GM19240 (cell line): Measurements from ENCODE around the gene YWHAE.
"Not testable (repeated sequence)": the region's sequence is repeated elsewhere in the genome, so short reads cannot be mapped to it uniquely, and the experiment has no call there.

Experiments used
- DNase-seq: peaks from one replicate; pipeline ENCODE4 v3.0.0; 2011; ENCODE audit warnings: low spot score; ENCODE audit not compliant: insufficient read length

YWHAE gene

GRCh38 chr17:1412185-1413110, 12.4 kb upstream of the YWHAE start:
- DNase-seq = no peak

- DNase-seq = no peak
These were observed 2.2 kb upstream of the YWHAE start for GRCh38 chr17:1402262-1402586.

GRCh38 chr17:1398931-1399678, 917 bp downstream of the YWHAE start:
- peak; percentile 49 for DNase-seq

GRCh38 chr17:1398028-1398427, 2.0 kb downstream of the YWHAE start:
- no peak for DNase-seq

DNA sequence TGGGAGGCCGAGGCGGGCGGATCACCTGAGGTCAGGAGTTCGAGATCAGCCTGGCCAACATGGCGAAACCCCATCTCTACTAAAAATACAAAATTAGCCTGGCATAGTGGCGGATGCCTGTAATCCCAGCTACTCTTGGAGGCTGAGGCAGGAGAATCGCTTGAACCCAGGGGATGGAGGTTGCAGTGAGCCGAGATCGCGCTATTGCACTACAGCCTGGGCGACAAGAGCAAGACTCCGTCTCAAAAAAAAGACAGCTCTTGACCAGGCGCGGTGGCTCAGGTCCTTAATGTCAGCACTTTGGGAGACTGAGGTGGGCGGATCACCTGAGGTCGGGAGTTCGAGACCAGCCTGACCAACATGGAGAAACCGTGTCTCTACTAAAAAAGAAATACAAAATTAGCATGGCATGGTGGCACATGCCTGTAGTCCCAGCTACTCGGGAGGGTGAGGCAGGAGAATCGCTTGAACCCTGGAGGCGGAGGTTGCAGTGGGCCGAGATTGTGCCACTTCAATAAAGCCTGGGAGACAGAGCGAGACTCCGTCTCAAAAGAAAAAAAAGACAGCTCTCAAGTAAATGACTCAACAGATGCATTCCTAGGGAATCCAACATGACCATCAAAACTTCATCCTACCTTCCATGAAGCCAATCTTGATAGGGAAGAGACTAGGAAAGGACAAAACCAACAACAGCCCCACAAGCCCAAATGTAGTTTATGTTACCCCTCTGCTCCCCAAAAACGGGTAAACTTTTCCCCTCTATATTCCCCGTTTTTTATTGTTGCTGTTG, 4.0 kb downstream of the YWHAE start:
- not testable (repeated sequence) for DNase-seq

DNA sequence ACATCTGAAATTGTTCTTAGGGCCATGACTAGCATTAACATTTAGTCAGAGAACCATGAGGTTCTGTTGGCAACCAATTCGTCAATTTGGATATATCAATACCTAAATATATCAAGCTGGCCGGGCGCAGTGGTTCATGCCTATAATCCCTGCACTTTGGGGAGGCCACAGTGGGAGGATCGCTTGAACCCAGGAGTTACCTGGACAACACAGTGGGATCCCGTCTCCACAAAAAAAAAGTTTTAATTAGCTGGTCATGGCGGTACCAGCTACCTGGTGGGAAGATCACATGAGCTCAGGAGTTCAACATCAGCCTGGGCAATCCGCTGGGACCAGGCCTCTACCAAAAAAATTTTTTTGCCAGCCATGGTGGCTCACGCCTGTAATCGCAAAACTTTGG, 8.4 kb downstream of the YWHAE start:
- DNase-seq = no peak

GRCh38 chr17:1390432-1391367, 9.3 kb downstream of the YWHAE start:
- no peak for DNase-seq

DNA sequence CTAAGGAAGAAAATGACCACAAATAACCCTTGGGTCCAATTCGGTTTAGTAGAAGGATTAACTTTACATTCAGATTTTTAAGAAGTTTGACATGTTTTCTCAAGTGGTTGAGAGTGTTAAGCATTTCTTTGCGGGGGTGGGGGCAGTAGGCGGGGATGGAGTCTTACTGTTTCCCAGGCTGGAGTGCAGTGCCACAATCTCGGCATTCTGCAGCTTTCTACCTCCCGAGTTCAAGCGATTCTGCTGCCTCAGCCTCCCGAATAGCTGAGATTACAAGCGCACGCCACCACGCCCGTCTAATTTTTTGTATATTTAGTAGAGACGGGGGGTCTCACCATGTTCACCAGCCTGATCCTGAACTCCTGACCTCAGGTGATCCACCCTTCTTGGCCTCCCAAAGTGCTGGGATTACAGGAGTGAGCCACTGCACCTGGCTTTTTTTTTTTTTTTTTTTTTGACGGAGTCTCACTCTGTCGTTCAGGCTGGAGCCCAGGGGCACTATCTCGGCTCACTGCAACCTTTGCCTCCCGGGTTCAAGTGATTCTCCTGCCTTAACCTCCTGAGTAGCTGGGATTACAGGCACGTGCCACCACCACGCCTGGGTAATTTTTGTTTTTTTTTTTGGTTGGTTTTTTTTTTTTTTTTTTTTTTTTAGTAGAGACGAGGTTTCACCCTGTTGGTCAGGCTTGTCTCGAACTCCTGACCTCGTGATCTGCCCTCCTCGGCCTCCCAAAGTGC, 12.4 kb downstream of the YWHAE start:
- DNase-seq = not testable (repeated sequence)

GRCh38 chr17:1386675-1387190, 13.3 kb downstream of the YWHAE start:
- DNase-seq = not testable (repeated sequence)

DNA sequence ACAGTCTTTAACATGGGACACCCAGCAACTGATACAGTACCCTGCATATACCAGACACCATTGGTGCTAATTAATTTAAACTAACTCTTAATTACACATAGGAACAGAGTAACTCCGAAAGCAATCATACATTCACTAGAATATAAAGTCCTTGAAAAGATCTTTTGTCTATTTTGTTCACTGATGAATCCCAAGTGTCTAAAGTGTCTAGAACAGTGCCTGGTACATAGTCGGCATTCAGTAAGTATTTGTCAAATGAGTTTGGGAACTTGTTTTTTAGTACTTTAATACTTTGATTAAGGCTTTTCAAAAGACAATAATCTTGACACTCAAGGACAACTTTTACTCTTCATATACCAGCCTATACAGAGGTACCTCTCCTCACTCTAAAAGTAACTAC, 13.8 kb downstream of the YWHAE start:
- DNase-seq = no peak

GRCh38 chr17:1385861-1386260, 14.2 kb downstream of the YWHAE start:
- no peak for DNase-seq

DNA sequence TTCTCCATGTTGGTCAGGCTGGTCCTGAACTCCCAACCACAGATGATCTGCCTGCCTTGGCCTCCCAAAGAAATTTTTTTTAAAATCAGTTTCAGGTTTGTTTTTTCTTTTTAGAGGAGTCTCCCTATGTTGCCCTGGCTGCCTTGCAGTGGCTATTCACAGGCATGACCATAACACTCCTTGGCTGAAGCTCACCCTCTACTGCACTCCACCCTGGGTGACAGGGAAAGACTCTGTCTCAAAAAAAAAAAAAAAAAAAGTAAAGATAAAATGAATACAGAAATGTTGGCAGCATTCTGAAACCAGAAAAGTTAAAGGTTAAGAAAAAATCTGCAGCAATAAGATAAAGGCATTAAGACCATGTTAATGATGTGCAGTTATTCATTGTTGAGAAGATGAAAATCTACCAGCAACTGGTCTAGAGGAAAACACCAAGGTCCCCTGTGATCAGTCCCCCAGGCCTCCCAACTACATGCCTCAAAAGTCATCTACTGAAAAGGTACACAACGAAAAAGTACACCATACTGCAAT, 15.1 kb downstream of the YWHAE start:
- DNase-seq = no peak

DNA sequence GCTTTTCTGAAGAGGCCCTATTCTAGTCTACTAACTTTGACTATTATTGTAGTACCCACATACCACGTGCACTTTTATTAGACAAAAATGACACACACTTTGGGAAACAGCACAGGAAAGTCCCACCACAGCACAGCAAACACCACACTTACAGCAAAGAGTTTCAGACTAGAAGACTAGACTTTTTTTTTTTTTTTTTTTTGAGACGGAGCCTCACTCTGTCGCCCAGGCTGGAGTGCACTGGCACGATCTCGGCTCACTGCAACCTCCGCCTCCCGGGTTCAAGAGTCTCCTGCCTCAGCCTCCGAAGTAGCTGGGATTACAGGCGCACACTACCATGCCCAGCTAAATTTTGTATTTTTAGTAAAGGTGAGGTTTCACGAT, 20.1 kb downstream of the YWHAE start:
- DNase-seq = no peak

GRCh38 chr17:1379208-1379929, 20.7 kb downstream of the YWHAE start:
- DNase-seq = no peak

DNA sequence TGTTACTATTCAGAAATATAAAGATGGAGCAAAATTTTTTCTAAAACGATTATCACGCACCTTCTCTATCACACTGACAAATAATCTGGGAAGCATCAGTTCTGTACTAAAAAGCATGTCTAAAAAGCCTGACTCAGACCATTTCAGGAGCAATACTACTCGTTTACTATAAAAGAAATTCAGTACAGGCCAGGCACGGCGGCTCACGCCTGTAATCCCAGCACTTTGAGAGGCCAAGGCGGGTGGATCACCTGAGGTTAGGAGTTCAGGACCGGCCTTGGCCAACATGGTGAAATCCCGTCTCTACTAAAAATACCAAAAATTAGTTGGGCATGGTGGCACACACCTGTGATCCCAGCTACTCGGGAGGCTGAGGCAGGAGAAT, 21.6 kb downstream of the YWHAE start:
- DNase-seq = not testable (repeated sequence)

DNA sequence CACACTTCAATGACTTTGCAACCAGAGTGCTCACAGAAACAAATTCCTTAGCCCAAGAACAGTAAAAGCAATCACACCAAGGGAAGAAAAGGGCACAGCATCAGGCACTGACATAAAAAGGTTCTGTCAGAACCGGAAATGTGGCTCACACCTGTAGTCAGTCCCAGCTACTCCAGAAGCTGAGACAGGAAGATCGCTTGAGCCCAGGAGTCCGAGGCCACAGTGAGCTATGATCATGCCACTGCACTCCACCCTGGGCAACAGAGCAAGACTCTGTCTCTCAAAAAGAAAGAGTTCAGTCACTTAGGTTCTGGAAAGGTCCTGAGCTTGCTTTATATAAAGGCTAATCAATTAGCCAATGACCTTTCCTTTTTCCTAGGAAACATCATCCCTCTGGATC, 22.7 kb downstream of the YWHAE start:
- DNase-seq = no peak

DNA sequence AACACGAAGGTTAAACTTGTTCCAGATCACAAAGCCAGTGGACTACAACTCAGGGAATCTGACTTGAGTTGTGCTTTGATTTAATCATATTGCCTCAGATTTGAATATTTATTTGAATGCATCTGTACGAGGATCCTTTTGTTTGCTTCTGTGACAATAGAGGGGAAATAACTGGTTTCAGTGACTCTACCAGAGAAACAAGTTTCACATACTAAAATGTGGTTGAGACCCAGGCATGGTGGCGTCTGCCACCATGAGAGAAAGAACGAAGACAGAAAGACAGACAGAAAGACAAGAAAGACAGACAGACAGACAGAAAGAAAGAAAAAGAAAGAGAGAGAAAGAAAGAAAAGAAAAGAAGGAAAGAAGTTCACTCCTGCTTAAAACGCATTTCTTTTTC, 24.0 kb downstream of the YWHAE start:
- DNase-seq = no peak

DNA sequence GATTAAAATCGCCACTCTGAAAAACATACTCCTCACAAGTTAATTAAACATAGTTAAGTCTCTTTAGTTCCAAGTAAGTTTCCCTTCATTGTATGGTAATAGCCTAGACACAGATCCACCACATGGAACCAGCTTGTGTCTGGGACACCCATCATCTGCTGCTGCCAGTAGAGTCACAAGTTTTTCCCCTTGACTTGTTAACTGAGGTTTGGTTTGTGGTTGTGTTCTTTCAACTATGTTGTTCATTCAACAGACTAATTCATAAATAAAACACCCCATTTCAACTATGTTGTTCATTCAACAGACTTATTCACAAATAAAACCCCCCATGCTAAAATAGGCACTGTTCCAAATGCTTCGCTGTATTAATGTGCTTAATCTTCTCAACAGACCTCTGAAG, 24.4 kb downstream of the YWHAE start:
- DNase-seq = no peak
